Epithelial cell of esophagus (primary cell): ENCODE results near the gene BZW2.

Experiments used
- DNase-seq: peaks from one replicate; pipeline ENCODE4 v3.0.0; 2010; ENCODE audit warnings: low read depth
- H3K4me3 ChIP-seq: 2 replicates; pipeline ENCODE4 v1.5.1; 2011; ENCODE audit warnings: mild to moderate bottlenecking, low read length, control low read depth
- TF ChIP-seq, protein P1 (sequence below): IDR thresholded peaks from 2 replicates; pipeline ENCODE4 v1.5.1; 2011; ENCODE audit warnings: low read depth, mild to moderate bottlenecking, low read length, control low read depth, inconsistent platforms; ENCODE audit not compliant: insufficient read depth; ENCODE audit errors: missing control alignments

The BZW2 gene

DNA sequence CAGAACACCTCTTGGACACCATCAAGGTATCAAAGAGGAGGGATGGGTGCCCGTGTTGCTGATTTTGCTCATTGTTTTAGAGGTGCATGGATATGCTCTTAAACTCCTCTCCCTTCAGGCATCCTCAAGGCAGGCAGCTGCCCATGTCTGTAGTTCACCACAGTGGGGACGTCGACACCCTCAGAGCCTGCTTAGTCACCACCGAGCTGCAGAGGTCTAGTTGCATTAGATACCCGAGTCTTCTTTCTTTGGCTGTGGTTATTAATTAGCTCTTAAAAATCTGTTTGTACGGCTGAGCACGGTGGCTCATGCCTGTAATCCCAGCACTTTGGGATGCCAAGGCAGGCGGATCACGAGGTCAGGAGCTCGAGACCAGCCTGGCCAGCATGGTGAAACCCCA, 82.8 kb downstream of the BZW2 start:
- no peak for DNase-seq
- no peak overlapping the region for H3K4me3 ChIP-seq
- TF ChIP-seq, protein P1, sequence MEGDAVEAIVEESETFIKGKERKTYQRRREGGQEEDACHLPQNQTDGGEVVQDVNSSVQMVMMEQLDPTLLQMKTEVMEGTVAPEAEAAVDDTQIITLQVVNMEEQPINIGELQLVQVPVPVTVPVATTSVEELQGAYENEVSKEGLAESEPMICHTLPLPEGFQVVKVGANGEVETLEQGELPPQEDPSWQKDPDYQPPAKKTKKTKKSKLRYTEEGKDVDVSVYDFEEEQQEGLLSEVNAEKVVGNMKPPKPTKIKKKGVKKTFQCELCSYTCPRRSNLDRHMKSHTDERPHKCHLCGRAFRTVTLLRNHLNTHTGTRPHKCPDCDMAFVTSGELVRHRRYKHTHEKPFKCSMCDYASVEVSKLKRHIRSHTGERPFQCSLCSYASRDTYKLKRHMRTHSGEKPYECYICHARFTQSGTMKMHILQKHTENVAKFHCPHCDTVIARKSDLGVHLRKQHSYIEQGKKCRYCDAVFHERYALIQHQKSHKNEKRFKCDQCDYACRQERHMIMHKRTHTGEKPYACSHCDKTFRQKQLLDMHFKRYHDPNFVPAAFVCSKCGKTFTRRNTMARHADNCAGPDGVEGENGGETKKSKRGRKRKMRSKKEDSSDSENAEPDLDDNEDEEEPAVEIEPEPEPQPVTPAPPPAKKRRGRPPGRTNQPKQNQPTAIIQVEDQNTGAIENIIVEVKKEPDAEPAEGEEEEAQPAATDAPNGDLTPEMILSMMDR = no peak

DNA sequence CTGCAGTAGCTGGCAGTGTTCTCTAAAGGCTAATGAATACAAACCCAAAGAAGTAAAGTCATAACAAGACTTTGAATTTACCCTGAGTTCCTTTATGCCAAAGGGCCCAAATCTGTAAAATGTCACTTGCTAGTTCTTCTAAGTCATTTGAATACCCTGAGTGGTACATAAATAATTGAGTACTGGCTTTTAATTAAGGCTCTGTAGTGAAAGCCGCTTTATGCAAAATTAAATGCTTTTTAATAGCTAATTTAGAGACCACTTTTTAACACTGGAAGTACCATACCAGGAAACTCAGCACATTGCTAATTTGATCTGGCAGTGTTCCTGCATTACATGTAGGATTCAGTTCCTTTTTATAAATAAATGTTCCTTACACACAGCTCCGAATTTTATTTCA, 83.6 kb downstream of the BZW2 start:
- no peak for DNase-seq
- no peak overlapping the region for H3K4me3 ChIP-seq
- TF ChIP-seq, protein P1 = no peak

DNA sequence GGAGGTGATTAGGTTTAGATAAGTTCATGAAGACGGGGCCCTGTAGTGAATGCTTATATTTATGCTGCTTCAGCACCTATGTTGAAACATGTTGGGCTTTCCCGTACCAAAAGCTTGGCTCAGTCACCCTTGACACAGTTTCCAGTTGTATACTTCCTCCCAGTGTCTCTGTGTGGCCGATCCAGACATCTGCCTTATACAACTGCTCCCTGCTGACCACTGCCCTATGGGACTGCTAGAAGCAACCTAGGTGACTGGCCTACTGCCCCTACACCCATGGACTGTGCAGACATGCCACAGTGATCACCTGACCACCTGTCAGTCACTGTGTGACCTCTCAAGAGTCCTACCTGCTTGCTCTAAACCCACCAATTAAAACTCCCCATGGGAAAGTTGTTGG, 85.0 kb downstream of the BZW2 start:
- DNase-seq = no peak
- no peak overlapping the region for H3K4me3 ChIP-seq
- TF ChIP-seq, protein P1 = no peak

DNA sequence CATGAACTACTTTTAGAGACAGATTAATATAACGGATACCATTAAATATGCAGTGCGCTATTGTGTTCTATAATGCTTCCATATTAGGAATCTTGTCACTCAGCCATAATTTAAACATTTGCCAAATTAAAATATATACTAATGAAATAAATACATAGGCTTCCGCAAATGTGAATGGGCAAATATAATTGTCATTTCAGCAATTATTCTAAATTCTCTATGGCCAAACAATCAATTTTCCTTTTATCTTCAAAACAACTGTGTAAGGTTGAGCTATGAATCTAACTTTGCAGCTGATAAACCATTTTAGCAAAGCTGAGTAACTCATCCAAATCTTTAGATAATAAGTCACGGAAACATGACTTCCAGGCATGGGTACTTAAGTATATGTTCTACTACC, 86.8 kb downstream of the BZW2 start:
- no peak for DNase-seq
- no peak overlapping the region for H3K4me3 ChIP-seq
- TF ChIP-seq, protein P1 = no peak

DNA sequence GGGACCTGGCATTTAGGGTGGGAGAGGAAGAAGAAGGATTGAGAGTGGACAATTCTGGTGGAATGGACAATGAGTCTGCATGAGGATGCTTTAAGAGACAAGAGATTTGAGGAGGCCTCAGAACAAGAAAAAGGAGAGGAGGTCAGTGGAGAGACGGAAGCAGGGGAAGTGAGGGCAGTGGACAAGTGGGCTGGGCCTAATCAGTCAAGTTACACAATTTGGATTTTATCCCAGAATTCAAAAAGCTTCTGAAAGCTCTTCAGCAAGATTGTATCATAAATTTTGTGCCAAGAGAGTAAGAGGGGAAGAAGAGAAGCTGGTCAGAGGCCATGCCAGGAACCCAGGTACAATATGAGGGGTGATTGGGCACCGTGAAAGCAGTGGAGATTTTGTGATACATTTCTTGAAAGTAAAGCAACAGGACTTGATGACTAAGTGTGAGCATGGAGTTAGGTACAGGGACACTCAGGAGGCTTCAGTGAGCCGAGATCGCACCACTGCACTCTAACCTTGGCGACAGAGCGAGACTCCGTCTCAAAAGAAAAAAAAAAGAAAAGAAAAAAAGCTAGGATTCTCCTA, 88.3 kb downstream of the BZW2 start:
- TF ChIP-seq, protein P1 = no peak
- no peak overlapping the region for H3K4me3 ChIP-seq
- no peak for DNase-seq

DNA sequence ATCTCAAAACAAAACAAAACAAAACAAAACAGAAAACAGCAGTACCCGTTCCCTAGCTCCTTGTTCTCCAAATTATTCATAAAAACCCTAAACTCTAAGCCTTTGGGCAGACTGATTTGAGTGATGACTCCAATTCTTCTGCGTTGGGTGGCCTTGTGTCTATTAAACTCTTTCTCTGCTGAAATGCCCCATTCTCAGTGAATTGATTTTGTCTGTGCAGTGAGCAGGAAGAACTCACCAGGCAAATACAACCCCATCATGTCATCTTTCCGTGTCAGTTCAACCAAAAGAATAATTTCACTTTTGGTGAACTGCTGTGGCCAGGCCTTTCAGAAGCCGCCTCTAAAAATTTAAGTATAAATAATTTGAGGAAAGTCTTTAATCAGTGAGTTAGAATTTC, 89.0 kb downstream of the BZW2 start:
- H3K4me3 ChIP-seq = no peak overlapping the region
- no peak for DNase-seq
- TF ChIP-seq, protein P1 = no peak

DNA sequence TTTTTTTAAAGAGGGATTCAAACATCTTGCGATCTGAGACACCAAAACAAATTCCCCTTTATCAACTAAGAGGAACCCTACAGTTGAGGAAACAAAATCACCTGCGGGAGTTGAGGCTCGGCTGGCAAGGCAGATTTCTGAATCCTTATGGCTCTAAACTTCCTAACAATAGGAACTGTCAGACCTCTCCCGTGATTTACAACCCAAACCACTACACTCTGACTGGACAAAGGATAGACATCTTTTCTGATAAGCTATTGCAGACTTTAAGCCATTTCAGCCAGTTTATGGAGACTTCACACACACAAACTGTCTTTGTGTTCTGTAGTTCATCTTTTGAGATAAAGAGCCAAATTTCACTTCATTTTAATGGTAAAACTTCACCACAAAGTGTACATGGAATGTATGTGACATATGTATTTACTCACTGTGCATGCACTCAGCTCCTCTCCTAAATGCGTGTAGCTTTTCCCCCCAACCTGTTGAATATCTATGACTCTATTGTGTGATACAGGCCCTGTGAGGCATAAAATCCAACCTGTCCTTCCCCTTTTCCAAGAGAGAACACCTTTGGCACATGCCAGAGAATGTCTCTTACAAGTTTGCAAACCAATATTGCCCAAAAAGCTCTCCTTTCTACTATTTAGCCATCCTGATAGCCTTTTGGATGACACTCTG, 92.2 kb downstream of the BZW2 start:
- DNase-seq = no peak
- TF ChIP-seq, protein P1 = no peak
- H3K4me3 ChIP-seq = no peak overlapping the region
